Measurements from ENCODE around the gene OTX1.

OTX1 gene

GRCh38 chr2:63051795-63052333, 1.2 kb downstream of the OTX1 start:
- TF ChIP-seq CTCF (conservative IDR thresholded peaks at IDR 0.05): no peak
- H3K27ac ChIP-seq: no peak overlapping the region

- no peak overlapping the region for H3K27ac ChIP-seq
- TF ChIP-seq CTCF (conservative IDR thresholded peaks at IDR 0.05): no peak
Measured at GRCh38 chr2:63052411-63053080, 1.9 kb downstream of the OTX1 start.

GRCh38 chr2:63053081-63053888, 2.7 kb downstream of the OTX1 start:
- no peak for TF ChIP-seq CTCF (conservative IDR thresholded peaks at IDR 0.05)
- no peak overlapping the region for H3K27ac ChIP-seq

GRCh38 chr2:63053889-63054602, 3.4 kb downstream of the OTX1 start:
- H3K27ac ChIP-seq: no peak overlapping the region
- no peak for TF ChIP-seq CTCF (conservative IDR thresholded peaks at IDR 0.05)

- TF ChIP-seq CTCF (conservative IDR thresholded peaks at IDR 0.05): no peak
- H3K27ac ChIP-seq: no peak overlapping the region
Measured at GRCh38 chr2:63054841-63055225, 4.2 kb downstream of the OTX1 start.

GRCh38 chr2:63055226-63056106, 4.8 kb downstream of the OTX1 start:
- no peak for TF ChIP-seq CTCF (conservative IDR thresholded peaks at IDR 0.05)
- no peak overlapping the region for H3K27ac ChIP-seq
